SH-SY5Y (cell line): Measurements from ENCODE around the gene AP2B1.

Experiments
- GATA2 ChIP-seq: IDR thresholded peaks from 2 replicates; pipeline ENCODE4 v1.6.1; 2011; ENCODE audit warnings: mild to moderate bottlenecking, low read depth, low read length
- GATA3 ChIP-seq: IDR thresholded peaks from 2 replicates; pipeline ENCODE4 v1.6.1; 2011; ENCODE audit warnings: low read depth, mild to moderate bottlenecking, low read length, moderate library complexity

GRCh38 chr17:35683591-35683990, 96.5 kb downstream of the AP2B1 start:
- TF ChIP-seq GATA3 (no peak), GATA2 (no peak)
